GM12891 (cell line): ENCODE results near the gene LHX2.

Experiments used
- DNase-seq: peaks from one replicate; pipeline ENCODE4 v3.0.0; 2011; ENCODE audit warnings: low spot score; ENCODE audit not compliant: insufficient read length
- FAIRE-seq: peaks from 2 replicates; lab custom pipeline; 2011; peaks lifted over from hg19 to GRCh38; lab: Jason Lieb, UNC
- PAX5 ChIP-seq: IDR thresholded peaks from 2 replicates; pipeline ENCODE4 v1.6.1; 2011; ENCODE audit warnings: low read length, moderate library complexity, mild to moderate bottlenecking; ENCODE audit not compliant: insufficient read depth, severe bottlenecking
- POLR2A ChIP-seq: IDR thresholded peaks from 2 replicates; pipeline ENCODE4 v1.6.1; 2011; ENCODE audit warnings: low read depth, low read length, control low read depth
- POLR2AphosphoS5 ChIP-seq: IDR thresholded peaks from 2 replicates; pipeline ENCODE4 v1.6.1; 2011; ENCODE audit warnings: low read depth, low read length, control low read depth
- POU2F2 ChIP-seq: IDR thresholded peaks from 2 replicates; pipeline ENCODE4 v1.6.1; 2011; ENCODE audit warnings: low read depth, mild to moderate bottlenecking, control low read depth, low read length, moderate library complexity
- SPI1 ChIP-seq: IDR thresholded peaks from 2 replicates; pipeline ENCODE4 v1.6.1; 2011; ENCODE audit warnings: low read depth, low read length, control low read depth
- TAF1 ChIP-seq: IDR thresholded peaks from 2 replicates; pipeline ENCODE4 v1.6.1; 2011; ENCODE audit warnings: low read depth, low read length, control low read depth

The LHX2 gene

DNA sequence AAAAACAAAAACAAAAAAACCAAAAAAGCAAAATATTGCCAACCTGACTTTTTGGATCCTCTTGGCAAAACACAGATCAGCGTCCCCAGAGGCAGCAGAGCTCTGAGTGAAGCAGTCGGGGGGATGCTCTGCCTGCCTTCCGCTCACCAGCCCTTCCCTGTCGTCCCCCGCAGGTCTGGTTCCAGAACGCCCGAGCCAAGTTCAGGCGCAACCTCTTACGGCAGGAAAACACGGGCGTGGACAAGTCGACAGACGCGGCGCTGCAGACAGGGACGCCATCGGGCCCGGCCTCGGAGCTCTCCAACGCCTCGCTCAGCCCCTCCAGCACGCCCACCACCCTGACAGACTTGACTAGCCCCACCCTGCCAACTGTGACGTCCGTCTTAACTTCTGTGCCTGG lies 20.7 kb downstream of the LHX2 start:
- TF ChIP-seq POU2F2 (no peak), POLR2AphosphoS5 (no peak), PAX5 (no peak), SPI1 (no peak), TAF1 (no peak), POLR2A (no peak)
- no peak for DNase-seq
- no peak for FAIRE-seq

DNA sequence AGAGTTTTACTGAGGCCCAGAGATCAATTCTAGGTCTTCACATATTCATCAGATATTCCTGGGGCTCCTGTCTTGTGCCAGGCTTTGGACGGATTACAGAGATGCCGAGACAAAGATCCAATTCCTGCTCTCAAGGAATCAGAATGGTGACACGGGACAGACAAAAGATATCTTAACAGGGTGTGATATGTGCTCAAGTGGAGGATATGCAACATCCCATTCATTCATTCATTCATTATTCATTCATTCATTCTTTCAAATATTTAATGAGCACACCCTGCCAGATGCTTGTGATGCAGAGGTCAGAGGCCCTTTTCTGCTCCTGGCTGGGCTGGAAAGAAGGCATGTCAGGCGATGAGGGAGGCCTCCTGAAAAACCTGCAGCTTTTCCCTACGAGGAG lies 21.8 kb downstream of the LHX2 start:
- DNase-seq: no peak
- TF ChIP-seq POLR2AphosphoS5 (no peak), POLR2A (no peak)
- FAIRE-seq: no peak

DNA sequence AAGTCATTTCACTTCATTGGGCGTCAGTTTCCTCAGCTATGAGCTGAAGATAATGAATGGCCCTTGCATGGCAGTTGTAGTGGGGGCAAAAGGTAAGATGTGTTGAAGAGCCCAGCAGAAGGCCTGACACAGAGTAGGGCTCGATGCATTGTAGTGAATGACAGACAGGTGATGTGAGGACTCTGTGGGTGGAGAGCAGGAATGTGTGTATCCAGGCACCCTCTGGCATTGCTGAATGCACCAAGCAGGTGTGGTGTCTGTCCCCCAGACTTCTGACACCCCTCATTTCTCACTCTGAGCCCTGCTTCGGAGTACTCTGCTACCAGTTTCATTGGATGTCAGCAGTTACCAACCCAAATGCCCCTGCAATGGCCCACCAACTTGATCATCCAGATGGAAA lies 22.4 kb downstream of the LHX2 start:
- FAIRE-seq (no peak), DNase-seq (no peak)
- TF ChIP-seq TAF1: no peak
- no peak for TF ChIP-seq POU2F2
- TF ChIP-seq PAX5: no peak
- no peak for TF ChIP-seq POLR2AphosphoS5
- TF ChIP-seq POLR2A: no peak
- TF ChIP-seq SPI1: no peak

DNA sequence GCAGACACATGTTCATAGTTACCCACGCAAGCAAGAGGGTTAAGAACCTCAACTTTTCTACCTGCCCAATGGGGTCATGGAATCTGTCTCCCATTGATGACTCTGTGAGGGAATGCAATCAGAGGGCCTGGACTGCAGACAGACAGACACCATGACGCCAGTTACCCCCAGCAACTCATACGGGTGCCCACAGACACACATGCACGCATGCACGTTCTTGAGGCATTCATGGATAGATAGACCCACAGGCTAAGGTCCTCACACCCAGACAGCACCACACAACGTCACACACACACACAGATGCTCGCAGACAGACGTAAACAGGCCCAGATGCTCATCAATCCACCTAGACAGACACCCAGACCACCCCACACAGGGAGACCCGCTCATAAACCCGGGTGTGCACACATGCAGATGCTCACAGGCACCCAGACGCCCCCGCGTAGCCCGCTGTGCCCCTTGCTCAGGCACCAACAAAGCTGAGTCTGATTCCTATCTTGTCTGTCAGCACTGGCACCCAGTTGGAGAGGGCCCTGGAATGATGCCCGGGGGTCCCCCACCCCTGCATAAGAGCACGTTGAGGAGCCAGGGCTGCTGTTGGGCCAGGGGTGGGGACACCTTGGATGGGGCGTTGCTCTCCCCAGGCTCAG lies 23.6 kb downstream of the LHX2 start:
- FAIRE-seq (no peak), DNase-seq (no peak)
- TF ChIP-seq TAF1 (no peak), POU2F2 (no peak), PAX5 (no peak), SPI1 (no peak), POLR2A (no peak), POLR2AphosphoS5 (no peak)

DNA sequence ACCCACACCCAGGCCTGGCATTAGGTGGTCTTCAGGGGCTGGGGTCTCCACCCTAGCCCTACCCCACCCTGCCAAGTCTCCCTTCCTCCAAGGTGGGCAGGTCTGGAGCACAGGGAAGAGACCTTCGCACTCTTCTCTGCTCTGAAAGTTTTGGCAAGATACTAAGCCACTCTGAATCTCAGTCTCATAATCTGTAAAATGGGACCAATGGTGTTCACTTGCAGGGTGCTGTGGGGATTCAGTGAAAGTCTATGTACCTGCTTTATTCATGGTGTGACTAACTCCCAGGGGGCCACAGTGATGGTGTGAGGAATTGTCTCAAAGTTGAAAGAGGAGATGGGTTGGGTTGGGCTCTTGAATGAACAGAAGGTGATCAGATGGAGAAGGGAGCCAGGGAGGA lies 25.0 kb downstream of the LHX2 start:
- TF ChIP-seq PAX5: no peak
- TF ChIP-seq POLR2AphosphoS5: no peak
- TF ChIP-seq POU2F2: no peak
- no peak for TF ChIP-seq TAF1
- no peak for TF ChIP-seq POLR2A
- TF ChIP-seq SPI1: no peak
- DNase-seq: no peak
- no peak for FAIRE-seq

DNA sequence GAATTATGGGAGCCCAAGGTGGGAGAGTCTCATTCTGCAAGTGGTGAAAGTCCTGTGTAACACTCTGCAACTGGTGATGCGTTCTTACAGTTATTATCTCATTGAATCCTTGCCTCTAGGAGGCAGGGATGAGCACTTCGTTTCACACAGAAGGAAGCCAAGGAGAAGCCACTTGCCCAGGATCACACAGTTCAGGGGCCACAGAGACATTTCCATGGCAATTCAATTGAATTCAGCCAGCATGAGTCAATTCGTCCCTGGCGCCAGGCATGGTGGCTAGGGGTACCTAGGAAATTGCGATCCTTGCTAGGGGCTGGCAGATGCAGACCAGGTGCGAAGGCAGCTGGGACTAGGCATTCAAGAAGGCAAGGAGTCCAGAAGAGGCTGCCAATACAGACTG lies 26.2 kb downstream of the LHX2 start:
- FAIRE-seq: no peak
- no peak for TF ChIP-seq POU2F2
- no peak for TF ChIP-seq TAF1
- DNase-seq: no peak

DNA sequence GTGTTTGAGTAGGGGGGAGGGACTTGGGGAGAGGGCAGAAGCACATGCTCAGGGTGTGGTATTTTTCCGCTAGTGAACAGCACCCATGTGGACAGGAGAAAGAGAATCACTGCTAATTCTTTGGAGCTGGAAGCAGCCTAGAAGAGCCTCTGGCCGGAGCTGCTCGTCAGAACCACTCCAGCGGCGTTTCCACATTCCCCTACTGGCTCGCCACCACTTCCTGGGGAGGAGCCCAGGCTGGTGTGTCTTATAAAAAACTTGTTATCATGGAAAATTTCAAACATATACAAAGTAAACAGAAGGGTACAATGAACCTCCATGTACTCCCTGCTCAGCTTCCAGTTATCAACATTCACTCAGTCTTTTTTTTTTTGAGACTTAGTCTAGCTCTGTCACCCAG lies 26.7 kb downstream of the LHX2 start:
- FAIRE-seq: no peak
- TF ChIP-seq POU2F2 (no peak), POLR2AphosphoS5 (no peak), TAF1 (no peak), PAX5 (no peak), POLR2A (no peak), SPI1 (no peak)
- no peak for DNase-seq

DNA sequence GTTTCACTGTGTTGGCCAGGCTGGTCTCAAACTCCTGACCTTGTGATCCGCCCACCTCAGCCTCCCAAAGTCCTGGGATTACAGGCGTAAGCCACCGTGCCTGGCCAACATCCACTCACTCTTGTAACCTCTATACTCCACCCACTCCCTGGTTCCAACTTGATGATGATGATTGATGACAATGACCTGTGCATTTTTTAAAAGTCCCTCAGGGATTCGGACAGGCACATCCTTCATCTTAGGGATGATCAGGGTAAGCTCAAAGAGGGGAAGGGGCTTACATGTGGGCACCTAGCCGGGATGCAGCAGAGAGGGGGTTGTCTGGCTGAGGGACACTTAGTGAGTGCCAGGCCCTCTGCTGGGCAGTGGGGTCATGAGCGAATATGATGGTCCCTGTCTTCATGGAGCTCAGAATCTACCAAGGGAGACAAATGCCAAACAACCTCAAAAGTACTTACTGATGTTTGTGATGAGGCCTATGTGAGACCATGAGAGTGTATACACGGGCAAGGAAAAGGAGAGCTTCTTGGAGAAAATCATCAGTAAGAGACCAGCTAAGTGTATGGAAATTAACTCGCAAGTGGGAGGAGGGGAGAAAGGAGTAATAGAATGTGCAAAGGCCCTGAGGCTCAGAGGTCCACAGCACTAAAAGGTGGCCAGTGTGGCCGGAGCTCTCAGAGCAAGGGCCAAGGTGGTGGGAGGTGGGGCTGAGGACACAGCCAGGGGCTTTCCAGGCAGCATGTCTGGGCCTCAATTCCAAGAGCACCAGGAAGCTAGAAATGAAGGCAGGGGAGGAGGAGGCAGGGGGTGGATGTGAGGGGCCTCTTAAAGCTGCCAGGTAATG lies 27.4 kb downstream of the LHX2 start:
- FAIRE-seq (no peak), DNase-seq (no peak)
- TF ChIP-seq TAF1 (no peak), POU2F2 (no peak), POLR2AphosphoS5 (no peak), SPI1 (no peak), POLR2A (no peak), PAX5 (no peak)

DNA sequence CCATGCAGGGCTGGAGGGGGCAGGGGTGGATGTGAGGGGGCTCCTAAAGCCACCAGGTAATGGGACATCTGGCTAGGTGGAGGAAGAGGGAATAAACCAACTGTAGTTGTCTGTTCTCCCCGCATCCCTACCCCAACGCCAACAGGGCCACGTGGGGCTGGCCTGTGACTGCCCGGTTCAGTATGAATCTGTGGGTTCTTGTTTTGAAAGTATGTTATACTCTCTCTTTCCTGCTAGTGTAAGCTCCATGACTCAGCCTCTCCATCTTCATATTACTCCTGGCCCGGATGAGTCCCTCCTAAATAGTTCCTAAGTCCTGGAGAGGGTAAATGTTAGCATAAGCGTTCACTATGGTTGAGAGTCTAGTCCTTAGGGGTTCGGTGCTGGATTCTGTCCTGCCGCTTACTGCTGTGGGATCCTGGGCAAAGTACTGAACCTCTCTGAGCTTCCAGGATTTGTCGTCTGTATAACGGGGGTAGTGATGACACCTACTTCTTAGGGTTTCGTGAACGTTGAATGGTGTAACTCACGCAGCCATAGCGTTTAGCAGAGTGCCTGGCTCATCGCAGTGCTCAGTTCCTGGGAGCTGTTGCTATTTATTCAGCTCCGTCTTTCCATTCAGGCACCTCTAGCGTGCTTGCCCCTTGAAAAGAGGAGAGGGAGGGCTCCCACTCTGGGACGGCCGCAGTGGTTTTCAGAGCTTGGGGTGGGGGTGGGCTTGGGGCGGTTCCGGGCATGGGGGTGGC lies 28.8 kb downstream of the LHX2 start:
- DNase-seq: no peak
- FAIRE-seq: peak; percentile 38
- TF ChIP-seq TAF1 (no peak), POLR2AphosphoS5 (no peak), SPI1 (no peak), POLR2A (no peak), PAX5 (no peak), POU2F2 (no peak)
